Testis (tissue), 5 donors: ENCODE measurements around the gene KCNA2. TPM values are rescaled to one million over a fixed set of nuclear protein-coding genes. Genes with fewer than 3 reads are reported as not detected.

Experiments used
- DNase-seq: peaks from one replicate; pipeline ENCODE4 v3.0.0-alpha.2; 2019
- H3K27ac ChIP-seq, 2 donors: fragments of 200-600 bp; sonication (generic); one replicate each; pipeline ENCODE4 v1.5.1; 2019
- H3K27me3 ChIP-seq: fragments of 200-600 bp; sonication (generic); one replicate; pipeline ENCODE4 v1.5.1; 2019
- H3K36me3 ChIP-seq: fragments of 200-600 bp; sonication (generic); one replicate; pipeline ENCODE4 v1.5.1; 2017; ENCODE audit warnings: low read depth; ENCODE audit errors: missing control alignments
- H3K4me1 ChIP-seq: fragments of 200-600 bp; sonication (generic); one replicate; pipeline ENCODE4 v1.5.1; 2019
- H3K4me3 ChIP-seq, 2 donors: fragments of 200-600 bp; sonication (generic); one replicate each; pipeline ENCODE4 v1.5.1; 2017 to 2019
- H3K9me3 ChIP-seq: fragments of 200-600 bp; sonication (generic); one replicate; pipeline ENCODE4 v1.5.1; 2017
- CTCF ChIP-seq, 3 experiments: fragments of 450-650 bp in 2 of 3; fragments of 200-600 bp in 1 of 3; sonication (generic) in 1 of 3; IDR thresholded peaks; one replicate each; pipeline ENCODE4 v1.5.1; 2016 to 2019; ENCODE audit warnings: antibody characterized with exemption in 3 of 3, mild to moderate bottlenecking in 2 of 3, moderate library complexity in 1 of 3
- POLR2A ChIP-seq: fragments of 450-650 bp; IDR thresholded peaks from one replicate; pipeline ENCODE4 v1.6.1; 2017; ENCODE audit warnings: antibody characterized with exemption, mild to moderate bottlenecking, moderate library complexity
- WGBS, 2 donors: methylation state at CpG; one replicate each; pipeline ENCODE4 v1.1.5; 2018; 5-methylcytosine and 5-hydroxymethylcytosine counted together
- intact Hi-C: fragments of 100-400 bp; cut with DNase I; formaldehyde crosslinking; loops from one replicate; pipeline ENCODE4 v1.15.1; 2023; ENCODE audit warnings: low total_unique reads
- long read RNA-seq, 2 donors: transcript quantifications; one replicate each; lab custom pipeline, GENCODE V29; 2026
- polyA plus RNA-seq: library from polyadenylated mRNA; stranded (reverse); fragments of 350-450 nt; fragmentation: Illumina TruSeq; extraction: RNeasy Lipid Tissue Mini Kit (QIAGEN cat#74804); gene quantifications from one replicate; pipeline ENCODE4 v1.2.3, GENCODE V29; 2014; ENCODE audit warnings: low read depth, low replicate concordance; ENCODE audit not compliant: insufficient read depth
- total RNA-seq, 2 donors: library from RNA; depleted of rRNA; stranded (reverse); fragments of >200 nt; gene quantifications; one replicate each; pipeline ENCODE4 v1.2.3, GENCODE V29; 2016

The KCNA2 gene
- total RNA-seq, result 1 to 10 TPM; 6.1 TPM
- 3.7 TPM for polyA plus RNA-seq
- long read RNA-seq, donor 1, partial matches to known transcripts, result 0 of 1 reads
- long read RNA-seq, donor 1, other reads (novel, unspliced or antisense), result 0 of 1 reads
- long read RNA-seq, donor 2, full-length matches to known transcripts, result 2 of 2 reads
- long read RNA-seq, donor 2, partial matches to known transcripts, result 0 of 2 reads
- long read RNA-seq, donor 2, other reads (novel, unspliced or antisense), result 0 of 2 reads

- peak within 1 kb of the TSS; percentile 71 to 74 for H3K27ac ChIP-seq
- TF ChIP-seq CTCF (IDR thresholded peaks at IDR 0.05) (no peak), POLR2A (no peak)
- 2 to 3% methylated on average over 8 to 40 of the region's 41 CpGs for WGBS, 2 donors
- H3K27me3 ChIP-seq, result no peaks in the 10 kb centered on the region
- DNase-seq, result peak; percentile 43
- H3K4me3 ChIP-seq, result peak within 1 kb of the TSS; percentile 55 to 67
- H3K36me3 ChIP-seq, result no peaks in the 10 kb centered on the region
- intact Hi-C loops, result no loop called here
- no peaks in the 10 kb centered on the region for H3K9me3 ChIP-seq
- H3K4me1 ChIP-seq, result peaks cover 7% of the 10 kb centered on the region
These were observed at the start of gene KCNA2 for GRCh38 chr1:110605901-110606656. Gene KCNA2 (minus strand): TSS chr1:110606358. CDS start chr1:110604782, 1,576 bp downstream.

DNA sequence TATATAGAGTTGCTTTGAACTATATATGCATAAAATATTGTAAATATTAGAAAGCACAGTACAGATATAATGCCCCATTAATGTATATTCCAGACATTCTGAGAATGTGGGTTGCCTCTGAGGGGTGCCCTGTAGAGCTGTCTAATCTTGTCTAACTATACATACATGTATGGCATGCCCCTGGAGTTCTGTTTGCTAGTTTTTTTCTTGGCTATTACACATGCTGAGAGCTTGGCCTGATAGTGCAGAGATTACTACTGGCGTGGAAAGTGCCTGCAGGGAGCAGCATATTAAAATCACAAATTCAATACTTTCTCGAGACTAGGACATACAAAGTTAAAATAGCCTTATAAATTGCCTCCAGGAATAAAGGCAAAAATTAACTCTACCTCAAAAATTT lies 44.5 kb upstream of the KCNA2 start:
- 75 to 90% methylated on average over 2 of the region's 2 CpGs for WGBS, 2 donors
- no peaks in the 10 kb centered on the region for H3K27me3 ChIP-seq
- no peak for DNase-seq
- H3K4me1 ChIP-seq, result no peaks in the 10 kb centered on the region
- H3K4me3 ChIP-seq, result no peak overlapping the region
- TF ChIP-seq CTCF (IDR thresholded peaks at IDR 0.05) (no peak), POLR2A (no peak)
- H3K9me3 ChIP-seq, result no peaks in the 10 kb centered on the region
- no peaks in the 10 kb centered on the region for H3K36me3 ChIP-seq
- intact Hi-C loops, result no loop called here
- no peak overlapping the region for H3K27ac ChIP-seq

DNA sequence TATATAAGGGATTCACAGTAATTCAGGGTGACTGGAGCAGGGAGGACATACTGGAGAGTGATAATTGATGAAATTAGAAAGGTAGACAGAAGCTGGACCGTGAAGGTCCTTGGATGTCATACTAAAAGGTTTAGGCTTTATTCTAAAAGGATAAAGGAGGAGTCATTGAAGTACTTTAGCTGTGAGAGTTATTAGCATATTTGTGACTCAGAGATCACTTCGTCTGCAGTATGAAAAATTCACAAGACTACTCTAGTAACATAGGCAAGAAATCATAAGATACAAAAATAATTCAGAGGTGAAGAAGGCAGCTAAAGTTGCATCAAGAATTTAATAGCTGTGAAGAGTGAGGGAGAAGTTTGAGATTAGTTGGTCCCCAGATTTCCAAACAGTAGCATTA lies 42.3 kb upstream of the KCNA2 start:
- 71 to 72% methylated on average over 2 of the region's 2 CpGs for WGBS, 2 donors
- intact Hi-C loops, result no loop called here
- H3K36me3 ChIP-seq, result no peaks in the 10 kb centered on the region
- no peaks in the 10 kb centered on the region for H3K27me3 ChIP-seq
- H3K4me1 ChIP-seq, result no peaks in the 10 kb centered on the region
- DNase-seq, result no peak
- no peak overlapping the region for H3K27ac ChIP-seq
- TF ChIP-seq POLR2A, result no peak
- no peak overlapping the region for H3K4me3 ChIP-seq
- no peaks in the 10 kb centered on the region for H3K9me3 ChIP-seq

DNA sequence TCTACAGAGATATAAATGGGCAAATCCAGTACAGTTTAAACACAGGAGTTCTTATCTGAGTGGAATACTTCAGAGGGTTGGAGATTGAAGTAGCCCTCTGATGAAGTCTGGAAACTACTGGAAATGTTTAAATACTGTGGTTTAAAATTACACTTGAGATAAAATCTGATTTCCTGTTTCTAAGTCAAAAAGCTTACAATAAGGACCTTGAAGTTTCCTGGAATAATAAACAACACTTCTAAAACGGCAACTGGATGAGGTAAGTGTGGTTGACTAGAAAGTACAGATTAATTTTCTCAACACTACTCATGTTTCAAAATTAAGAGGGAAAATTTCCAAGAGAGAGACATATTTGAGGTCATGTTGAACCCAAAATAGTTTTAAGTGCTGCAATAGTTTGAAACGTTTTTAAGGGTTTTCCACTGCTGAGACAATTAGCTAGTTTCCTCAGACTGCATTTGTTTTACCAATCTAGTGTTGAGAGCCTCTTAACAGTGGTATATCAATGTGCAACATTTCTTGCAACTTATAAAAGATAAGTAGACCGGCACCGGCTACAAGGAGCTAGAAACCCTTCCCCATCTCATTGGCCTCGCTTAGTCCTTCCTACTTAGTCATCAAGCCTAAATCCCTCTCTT lies 41.2 kb upstream of the KCNA2 start:
- DNase-seq, result no peak
- 40 to 42% methylated on average over 5 of the region's 5 CpGs for WGBS, 2 donors
- Histone ChIP-seq H3K27ac (no peak overlapping the region), H3K4me1 (no peaks in the 10 kb centered on the region), H3K27me3 (no peaks in the 10 kb centered on the region), H3K36me3 (no peaks in the 10 kb centered on the region), H3K9me3 (no peaks in the 10 kb centered on the region), H3K4me3 (no peak overlapping the region)
- intact Hi-C loops, result no loop called here
- TF ChIP-seq POLR2A (no peak), CTCF (IDR thresholded peaks at IDR 0.05) (no peak)
